HCT116 (cell line): ENCODE data around the gene KRTAP10-7.

Experiments used
- EZH2 ChIP-seq: fragments of 200-600 bp; sonication (generic); IDR thresholded peaks from 2 replicates; pipeline ENCODE4 v1.6.1; 2017; ENCODE audit warnings: antibody characterized with exemption, mixed run types
- POLR2A ChIP-seq: IDR thresholded peaks from 2 replicates; pipeline ENCODE4 v1.7.0; 2011; ENCODE audit warnings: borderline replicate concordance; ENCODE audit not compliant: insufficient read depth, insufficient read length; ENCODE audit errors: extremely low read depth
- POLR2AphosphoS5 ChIP-seq: IDR thresholded peaks from 2 replicates; pipeline ENCODE4 v1.6.1; 2011; ENCODE audit warnings: mild to moderate bottlenecking, low read depth, low read length, moderate library complexity
- TF ChIP-seq, protein P1 (sequence below), 3 experiments: fragments of 200-600 bp in 1 of 3; sonication (generic) in 1 of 3; IDR thresholded peaks in 2 of 3; conservative IDR thresholded peaks in 1 of 3; 2 replicates each; pipeline ENCODE4 v1.5.1; 2012 to 2017; ENCODE audit warnings: low read depth in 2 of 3, low read length in 2 of 3, antibody characterized with exemption in 1 of 3, borderline replicate concordance in 1 of 3, control low read depth in 1 of 3, mild to moderate bottlenecking in 1 of 3, mixed read lengths in 1 of 3, mixed run types in 1 of 3, moderate library complexity in 1 of 3; ENCODE audit not compliant: insufficient read depth in 1 of 3

DNA sequence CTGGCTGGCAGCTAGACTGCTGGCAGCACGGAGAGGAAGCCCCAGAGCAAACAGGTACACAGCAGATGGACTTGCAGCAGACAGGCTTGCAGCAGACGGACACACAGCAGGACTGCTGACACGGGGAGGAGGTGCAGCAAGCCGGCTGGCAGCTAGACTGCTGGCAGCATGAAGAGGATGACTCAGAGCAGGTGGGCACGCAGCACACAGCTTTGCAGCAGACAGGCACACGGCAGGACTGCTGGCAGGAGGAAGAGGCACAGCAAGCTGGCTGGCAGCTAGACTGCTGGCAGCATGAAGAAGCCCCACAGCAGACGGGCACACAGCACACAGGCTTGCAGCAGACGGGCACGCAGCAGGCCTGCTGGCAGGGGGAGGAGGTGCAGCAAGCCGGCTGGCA lies 49.6 kb upstream of the KRTAP10-7 start:
- no peak for TF ChIP-seq POLR2A
- no peak for TF ChIP-seq POLR2AphosphoS5
- TF ChIP-seq, protein P1, sequence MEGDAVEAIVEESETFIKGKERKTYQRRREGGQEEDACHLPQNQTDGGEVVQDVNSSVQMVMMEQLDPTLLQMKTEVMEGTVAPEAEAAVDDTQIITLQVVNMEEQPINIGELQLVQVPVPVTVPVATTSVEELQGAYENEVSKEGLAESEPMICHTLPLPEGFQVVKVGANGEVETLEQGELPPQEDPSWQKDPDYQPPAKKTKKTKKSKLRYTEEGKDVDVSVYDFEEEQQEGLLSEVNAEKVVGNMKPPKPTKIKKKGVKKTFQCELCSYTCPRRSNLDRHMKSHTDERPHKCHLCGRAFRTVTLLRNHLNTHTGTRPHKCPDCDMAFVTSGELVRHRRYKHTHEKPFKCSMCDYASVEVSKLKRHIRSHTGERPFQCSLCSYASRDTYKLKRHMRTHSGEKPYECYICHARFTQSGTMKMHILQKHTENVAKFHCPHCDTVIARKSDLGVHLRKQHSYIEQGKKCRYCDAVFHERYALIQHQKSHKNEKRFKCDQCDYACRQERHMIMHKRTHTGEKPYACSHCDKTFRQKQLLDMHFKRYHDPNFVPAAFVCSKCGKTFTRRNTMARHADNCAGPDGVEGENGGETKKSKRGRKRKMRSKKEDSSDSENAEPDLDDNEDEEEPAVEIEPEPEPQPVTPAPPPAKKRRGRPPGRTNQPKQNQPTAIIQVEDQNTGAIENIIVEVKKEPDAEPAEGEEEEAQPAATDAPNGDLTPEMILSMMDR (IDR thresholded peaks at IDR 0.05 in 2 of 3, conservative IDR thresholded peaks at IDR 0.05 in 1 of 3; ENCODE audit: borderline replicate concordance in 1 of 3, insufficient read depth in 1 of 3, low read depth in 2 of 3, low read length in 2 of 3), result no peak
- no peak for TF ChIP-seq EZH2
